Measurements from ENCODE around the gene DIP2B.
"Not testable (repeated sequence)": the region's sequence is repeated elsewhere in the genome, so short reads cannot be mapped to it uniquely, and the experiment has no call there.

Gene DIP2B

DNA sequence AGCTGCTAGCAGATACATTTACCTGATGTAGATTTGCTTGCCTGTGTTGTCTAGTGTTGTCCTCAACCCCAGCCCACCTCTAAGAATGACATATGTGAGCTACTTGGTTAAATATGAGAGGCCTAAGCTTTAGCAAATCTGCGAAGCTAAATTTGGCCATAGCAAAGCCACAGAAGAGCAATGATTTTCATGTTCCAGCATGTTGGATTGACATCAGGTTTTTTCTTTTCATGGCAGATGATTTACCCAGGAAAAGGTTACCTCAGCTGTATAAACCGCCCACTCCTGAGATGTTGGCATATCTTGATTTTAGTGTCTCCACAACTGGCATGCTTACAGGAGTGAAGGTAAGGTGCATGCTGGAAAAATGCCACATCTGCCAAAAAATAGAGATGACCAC, 222.7 kb downstream of the DIP2B start:
- DNase-seq (ENCODE audit: low spot score), result no peak

DNA sequence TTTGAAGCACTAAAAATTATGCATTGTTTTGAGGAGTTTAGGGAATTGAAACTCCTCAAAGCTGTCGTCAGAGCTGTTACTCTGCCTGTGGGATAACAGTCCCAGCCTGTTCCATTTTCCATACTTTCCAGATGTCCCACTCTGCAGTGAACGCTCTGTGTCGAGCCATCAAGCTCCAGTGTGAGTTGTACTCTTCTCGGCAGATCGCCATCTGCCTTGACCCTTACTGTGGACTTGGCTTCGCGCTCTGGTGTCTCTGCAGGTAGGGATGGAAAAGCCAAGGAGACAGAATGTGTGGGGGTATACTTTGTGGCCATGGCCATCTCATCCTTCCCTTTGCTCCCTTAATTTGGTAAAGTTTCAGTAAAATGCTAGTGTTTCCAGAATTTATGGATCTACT, 223.6 kb downstream of the DIP2B start:
- DNase-seq (ENCODE audit: low spot score), result no peak

DNA sequence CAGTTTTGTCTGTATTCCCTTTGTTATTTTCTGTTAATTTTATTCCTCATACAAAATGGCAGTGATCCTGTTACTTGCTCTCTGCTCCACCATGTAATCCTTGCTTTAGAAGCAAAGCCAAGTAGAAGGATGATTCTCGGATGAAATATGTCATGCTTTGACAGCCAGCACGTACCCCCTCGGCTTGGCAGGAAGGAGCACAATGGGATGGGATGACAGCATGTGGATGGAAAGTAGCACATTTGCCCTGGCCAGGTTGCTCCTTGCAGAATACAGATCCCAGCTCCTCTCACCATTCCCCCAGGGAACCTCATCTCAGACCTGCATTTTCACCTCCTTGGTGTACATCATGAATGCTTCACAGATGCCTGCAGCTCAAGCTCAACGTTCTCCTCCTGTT, 224.1 kb downstream of the DIP2B start:
- DNase-seq (ENCODE audit: low spot score), result no peak

DNA sequence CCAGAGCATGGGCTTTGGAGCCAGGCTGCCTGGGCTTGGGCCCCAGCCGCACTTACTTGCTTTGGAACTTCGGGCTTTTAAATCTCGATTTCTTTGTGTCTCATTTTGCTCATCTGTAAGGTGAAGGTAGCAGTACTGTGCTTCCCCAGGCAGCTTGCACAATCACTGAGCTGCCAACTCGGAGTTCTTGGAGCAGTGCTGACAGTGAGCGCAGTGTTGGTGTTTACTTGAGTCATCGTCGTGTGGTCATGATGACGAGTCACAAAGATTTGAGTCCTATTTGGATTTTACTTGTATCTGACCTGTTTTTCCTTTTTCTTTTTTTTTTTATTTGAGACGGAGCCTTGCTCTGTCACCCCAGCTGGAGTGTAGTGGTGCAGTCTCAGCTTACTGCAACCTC, 227.8 kb downstream of the DIP2B start:
- peak; percentile 90 for DNase-seq (ENCODE audit: low spot score)

DNA sequence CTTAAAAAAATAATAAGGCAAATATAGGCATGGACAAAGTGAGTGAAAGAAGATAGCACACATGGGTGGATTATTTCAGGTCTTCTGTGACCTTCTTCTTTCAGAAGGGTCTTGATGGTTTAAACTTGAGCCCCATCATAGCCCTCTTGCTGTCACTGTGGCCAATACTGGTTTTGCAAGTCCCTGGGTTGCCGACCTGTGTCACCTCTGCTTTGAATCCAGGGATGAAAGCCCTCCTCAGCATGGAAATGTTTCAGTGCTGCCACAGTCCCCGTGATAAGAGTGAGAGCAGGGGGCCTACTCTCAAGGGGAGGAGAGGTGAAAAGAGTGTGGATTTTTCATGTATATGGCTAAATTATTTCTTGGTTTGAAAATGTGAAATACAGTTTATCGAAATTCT, 228.9 kb downstream of the DIP2B start:
- DNase-seq (ENCODE audit: low spot score), result no peak

DNA sequence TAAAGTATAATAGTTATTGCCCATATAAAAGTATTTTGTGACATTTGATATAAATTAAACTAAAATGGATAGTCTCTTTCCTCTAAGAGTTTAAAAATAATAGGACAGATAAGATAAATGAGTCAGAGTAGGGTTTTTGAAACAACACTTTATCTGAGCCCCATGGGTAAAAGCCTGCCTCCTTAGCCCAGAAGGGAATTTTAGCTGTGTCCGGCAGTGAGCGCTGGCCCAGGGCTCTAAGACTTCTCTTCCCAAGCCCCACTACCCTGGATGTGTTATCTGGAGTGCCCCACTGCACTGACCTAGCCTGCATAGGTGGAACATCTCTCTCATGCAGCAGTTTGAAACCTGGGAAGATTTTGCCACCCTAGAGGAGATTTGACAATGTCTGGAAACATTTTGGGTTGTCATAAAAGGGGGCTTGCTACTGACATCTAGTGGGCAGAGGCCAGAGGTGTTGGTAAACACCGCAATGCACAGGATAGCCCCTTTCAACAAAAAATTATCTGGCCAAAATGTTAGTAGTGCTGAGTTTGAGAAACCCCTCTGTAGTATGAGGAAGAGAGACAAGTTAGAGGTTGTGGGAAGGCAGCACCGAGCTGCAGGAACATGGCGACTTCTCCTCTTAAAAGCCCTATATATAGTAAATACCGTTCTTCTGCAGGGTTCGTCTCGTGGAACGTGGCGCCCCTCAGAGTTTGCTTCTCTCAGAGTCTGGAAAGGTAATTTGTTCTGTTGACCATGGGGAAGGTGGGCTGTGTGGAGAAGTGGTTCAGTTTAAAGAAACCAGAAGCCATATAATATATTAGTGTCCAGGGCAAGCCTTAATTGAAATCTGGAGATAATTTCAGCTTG, 229.9 kb downstream of the DIP2B start:
- peak; percentile 37 for DNase-seq (ENCODE audit: low spot score)

DNA sequence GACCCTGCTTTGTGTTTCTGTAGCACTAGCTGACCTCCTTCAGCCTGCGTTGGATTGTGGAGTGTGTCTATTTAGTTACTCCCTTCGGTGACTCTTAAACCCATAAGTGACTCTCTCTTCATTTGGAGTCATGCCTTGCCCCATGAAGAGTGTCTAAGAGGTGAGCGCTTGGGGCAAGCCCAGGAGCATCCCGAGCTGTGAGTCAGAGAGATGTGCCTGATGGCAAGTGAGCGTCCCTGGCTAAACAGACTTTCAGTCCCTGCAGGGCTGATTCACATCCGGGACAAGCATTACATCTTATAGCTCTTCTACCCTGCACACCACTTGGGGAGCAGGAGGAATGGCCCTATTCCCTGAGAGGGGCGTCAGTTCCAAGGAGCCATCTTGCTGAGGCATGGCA, 234.8 kb downstream of the DIP2B start:
- DNase-seq (ENCODE audit: low spot score), result no peak

DNA sequence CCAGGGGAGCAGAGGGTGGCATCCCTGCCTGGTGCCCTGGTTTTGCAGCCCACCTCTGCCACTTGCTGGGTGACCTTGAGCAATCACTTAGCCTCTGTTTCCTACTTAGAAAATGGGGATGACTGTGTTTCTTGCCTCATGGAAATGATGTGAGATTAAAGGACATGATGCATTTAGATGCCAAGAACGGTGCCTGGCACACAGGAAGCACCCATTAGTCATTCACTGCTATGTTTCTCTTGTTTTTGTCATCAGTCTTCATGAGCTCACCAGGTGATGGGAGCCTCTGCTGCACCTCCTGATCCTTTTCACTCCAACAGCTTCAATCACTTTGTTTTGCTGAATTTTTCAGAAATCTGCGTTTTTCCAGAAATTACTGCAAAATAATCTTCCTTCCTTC, 235.5 kb downstream of the DIP2B start:
- DNase-seq (ENCODE audit: low spot score), result no peak

DNA sequence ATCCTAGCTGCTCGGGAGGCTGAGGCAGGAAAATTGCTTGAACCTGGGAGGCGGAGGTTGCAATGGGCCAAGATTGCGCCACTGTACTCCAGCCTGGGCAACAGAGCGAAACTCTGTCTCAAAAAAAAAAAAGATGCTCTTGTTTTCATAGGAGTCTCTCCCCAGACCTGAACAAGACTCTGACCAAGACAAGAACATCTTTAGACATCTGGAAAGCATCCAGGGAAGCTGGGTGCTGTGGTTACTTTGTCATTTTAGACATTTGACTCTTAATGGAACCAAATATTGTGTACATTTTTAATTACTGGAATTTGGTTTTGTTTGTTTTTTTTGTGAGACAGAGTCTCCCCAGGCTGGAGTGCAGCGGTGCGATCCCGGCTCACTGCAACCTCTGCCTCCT, 238.0 kb downstream of the DIP2B start:
- DNase-seq (ENCODE audit: low spot score), result no peak

DNA sequence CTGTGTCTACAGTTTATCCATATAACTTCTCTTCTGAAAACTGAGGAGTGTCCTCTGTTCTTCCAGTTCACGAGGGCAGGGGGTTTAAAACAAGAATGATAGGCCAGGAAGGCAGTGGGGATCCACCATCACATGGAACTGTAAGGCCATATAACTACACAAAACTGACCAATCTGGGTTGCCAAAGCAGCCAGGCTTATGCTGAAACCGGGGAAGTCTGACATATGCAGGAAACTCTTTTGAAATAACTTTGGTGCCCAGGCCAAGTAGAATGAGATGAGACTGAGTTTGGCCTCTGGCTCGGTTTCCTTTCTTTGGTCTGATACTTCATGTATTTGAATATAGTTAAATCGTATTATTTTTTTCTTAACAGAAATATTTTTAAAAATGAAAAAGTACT, 241.1 kb downstream of the DIP2B start:
- DNase-seq (ENCODE audit: low spot score), result no peak

DNA sequence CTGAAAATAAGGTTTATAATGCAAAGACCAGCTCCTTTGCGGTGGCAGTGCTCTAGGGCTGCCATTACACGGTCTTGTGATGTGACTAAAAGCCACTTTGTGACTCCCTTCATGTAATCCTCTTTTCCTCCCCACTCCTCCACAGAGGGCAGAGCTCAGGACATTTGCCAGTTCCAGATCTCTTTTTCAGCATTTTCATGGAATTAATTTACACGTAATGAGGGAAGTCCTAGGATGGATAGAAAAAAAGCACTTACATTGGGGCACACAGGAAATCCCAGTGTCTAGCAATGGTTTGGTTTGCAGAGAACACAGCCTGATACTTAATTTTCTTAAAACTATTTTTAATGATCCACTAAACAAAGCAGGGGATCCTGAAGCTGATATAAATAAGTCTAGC, 241.6 kb downstream of the DIP2B start:
- DNase-seq (ENCODE audit: low spot score), result no peak

DNA sequence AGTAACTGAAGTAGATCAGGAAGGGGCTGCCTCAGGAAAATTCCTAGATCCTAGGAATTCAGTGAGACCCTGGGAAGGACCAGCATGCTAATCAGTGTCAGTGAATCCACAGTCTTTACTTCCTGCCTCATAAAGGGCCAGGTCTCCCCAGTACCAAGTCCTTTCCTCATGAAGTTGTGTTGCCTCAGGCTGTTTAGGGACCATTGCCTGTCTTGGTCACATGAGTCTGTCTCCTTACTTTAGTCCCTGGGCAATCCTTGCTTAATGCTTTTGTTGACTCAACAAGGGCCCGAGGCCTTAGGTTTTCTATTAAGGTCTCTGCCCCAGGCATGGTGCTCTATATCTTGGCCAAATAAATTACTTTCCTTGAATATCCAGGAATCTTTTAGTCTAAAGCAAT, 243.0 kb downstream of the DIP2B start:
- DNase-seq (ENCODE audit: low spot score), result no peak

DNA sequence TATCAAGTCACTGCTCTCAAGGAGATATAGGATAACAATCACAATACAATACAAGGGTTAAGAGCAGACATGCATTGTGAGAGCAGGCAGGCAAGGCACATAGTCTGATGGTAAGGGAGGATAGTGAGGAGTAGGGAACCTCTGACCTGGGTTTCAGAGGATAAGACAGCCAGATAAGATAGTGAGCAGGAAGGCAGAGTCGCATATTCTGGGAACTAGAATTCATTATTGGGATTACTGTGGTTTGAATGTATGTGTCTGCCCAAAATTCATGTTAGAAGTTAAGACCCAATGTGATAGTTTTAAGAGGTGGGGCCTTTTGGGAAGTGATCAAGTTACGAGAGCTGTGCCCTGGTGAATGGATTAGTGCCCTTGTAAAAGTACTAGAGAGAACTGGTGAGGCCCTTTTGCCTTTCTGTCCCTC, 244.7 kb downstream of the DIP2B start:
- no peak for DNase-seq (ENCODE audit: low spot score)

DNA sequence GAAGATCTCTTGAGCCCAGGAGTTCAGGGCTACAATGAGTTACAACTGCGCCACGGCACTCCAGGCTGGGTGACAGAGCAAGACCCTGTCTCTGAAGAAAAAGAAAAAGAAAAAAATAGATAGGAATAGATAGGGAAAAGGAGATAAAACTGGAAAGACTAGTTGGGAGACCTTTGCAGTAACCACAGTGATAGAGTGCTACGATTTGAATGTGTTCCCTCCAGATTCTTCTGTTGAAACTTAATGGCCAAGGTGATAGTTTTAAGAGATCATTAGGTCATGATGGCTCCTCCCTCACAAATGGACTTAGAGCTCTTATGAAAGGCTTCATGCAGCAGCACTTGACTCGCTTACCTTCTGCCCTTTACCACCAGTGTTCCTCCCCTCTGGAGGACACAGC, 245.6 kb downstream of the DIP2B start:
- DNase-seq (ENCODE audit: low spot score), result no peak

DNA sequence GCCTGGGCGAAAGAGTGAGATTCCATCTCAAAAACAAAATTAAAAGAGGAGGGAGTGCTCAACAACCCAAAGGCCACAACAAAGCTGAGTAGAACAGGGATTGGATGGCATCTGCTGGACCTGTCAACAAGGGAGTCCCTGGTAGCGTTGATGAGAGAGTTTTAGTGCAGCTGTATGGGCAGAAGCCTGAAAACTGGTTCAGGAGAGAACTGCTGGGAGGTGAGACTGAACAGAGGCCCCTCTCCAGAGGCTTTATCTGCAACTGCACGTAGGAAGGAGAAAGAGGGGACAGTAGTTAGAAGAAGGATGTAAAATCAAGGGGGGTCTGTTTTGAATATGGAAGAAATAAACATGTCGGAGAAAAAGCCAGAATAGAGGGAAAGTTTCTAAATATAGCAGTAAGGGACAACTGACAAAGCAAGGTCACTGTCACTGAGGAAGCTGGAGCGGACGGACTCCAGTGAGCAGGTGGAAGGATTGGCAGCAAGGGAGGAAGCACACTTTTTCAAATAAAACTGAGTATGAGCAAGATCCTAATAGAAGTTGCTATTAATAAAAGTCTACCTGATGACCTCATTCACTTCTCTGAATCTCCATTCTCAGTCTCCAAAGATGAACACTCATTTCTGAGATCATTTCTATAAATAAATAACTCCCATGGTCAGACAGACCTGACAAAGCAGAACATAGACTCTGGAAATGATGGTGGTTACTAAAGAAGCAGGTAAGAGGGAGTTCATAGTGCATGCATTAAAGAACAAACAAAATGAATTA, 247.3 kb downstream of the DIP2B start:
- DNase-seq (ENCODE audit: low spot score), result no peak

DNA sequence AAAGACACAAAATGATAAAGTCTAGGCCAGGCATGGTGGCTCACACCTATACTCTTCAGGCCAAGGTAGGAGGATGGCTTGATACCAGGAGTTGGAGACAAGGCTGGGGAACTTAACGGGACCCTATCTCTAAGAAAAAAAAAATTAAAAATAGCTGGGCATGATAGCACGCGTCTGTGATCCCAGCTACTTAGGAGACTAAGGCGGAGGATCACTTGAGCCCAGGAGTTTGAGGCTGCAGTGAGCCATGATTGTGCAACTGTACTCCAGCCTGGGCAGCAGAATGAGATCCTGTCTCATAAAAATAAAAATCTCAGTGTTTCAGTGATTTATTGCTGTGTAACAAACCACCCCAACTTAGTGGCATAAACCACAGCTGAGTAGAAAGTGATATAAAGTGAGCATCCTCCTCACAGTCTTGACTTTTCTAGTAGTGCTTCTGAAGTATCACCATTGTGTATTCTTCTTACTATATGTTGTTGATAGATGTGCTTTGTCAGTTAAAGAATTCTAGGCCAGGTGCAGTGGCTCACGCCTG, 248.5 kb downstream of the DIP2B start:
- no peak for DNase-seq (ENCODE audit: low spot score)

DNA sequence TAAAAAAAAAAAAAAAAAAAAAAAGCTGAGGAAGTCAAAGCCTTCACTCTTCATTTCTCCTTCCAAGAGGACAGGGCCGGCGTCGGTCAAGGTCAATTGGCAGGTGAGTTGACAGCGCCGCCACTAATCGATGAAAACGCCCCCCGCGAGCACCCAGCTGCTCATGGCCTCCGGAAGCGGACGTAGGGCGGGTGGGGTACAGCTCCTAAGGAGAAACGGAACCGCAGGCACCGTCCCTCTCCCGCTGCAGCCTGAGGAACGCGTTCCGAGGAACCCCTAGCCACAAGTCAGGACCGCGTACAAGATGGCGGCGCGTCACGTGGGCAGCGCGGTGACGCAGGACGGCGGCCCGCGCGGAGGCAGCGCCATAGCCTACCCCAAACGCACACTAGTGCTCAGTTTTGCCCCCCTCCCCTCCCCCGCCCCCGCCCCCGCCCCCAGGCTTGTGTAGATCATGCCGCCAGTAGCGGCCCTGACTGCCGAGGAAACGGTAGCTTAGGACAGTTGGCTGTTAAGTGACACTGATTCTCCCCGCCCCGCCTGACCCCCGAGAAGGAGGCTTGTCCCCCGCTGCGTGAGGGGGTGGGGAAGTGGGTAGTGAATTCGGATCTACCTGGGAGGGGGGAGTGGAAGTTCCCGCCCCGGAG, 259.0 kb downstream of the DIP2B start, which contains the start of gene ATF1:
ATF1 (plus strand) TSS at position 463 of the 647 bp plus-strand sequence. CDS start 16,045 bp downstream, outside the sequence.
- peak; percentile 95 for DNase-seq (ENCODE audit: low spot score)

DNA sequence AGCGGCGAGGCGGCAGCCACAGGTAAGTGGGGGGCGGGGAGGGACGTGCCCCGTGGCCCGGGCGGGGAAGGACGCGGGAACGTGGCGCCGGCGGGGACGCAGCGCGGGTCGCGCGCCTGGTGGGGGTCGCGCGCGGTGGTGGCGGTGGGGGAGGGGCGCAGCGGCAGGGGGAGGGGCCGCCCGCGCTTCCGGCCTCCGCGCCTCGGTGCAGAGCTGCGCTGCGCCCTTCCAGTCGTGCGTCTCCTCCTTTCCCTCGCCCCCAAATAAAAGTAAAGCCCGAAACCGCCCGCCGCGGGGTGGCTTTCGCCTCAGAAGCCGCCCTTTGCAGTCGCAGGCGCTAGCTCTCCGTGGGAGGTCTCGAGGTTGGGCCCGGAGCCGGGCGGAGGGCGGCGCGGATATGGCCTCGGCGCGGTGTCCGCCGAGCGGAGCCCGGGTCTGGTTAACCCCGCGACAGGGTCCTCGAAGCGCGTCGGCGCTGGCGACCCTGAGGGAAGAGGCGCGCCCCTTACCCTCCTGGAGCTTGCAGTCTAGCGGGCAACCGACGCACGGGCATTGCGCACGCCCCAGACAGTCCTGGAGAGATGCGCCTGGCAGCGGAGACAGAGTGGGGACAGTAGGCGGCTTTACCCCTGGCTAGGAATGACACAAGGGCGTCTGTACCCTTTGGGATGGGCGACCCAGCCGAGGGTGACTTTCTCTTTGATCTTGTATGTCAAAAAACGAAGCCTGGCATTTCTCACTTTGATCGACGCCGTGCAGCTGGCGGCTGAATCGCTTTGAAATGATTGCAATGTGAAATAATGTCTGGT, 259.7 kb downstream of the DIP2B start:
- DNase-seq (ENCODE audit: low spot score), result peak; percentile 47

DNA sequence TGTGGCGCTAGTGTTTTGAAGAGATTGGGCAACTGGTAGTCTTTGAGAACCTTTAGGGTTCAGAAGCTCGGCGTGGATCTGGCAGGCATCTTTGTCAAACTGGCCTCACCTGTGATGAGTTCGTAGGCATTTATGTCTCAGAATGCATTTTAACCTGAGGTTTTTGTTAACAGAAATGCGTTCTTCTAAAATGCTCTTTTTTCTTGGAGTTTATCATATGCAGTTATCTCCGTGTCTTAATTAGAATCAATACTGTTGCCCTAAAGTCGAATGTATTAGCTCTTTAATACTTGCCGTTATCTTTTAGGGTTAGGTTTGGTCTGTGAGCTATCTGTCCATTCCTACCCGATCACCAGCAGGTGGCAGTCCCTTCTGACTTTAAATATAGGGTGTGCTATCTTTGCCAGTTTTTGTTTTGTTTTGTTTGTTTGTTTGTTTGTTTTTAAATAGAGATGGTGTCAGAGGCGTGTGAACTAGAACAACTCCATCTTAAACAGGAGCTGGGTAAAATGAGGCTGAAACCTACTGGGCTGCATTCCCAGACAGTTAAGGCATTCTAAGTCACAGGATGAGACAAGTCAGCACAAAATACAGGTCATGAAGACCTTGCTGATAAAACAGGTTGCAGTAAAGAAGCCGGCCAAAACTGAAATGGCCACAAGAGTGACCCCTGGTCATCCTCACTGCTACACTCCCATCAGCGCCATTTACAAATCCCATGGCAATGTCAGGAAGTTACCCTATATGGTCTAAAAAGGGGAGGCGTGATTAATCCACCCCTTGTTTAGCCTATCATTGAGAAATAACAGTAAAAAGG, 260.5 kb downstream of the DIP2B start:
- peak; percentile 69 for DNase-seq (ENCODE audit: low spot score)

DNA sequence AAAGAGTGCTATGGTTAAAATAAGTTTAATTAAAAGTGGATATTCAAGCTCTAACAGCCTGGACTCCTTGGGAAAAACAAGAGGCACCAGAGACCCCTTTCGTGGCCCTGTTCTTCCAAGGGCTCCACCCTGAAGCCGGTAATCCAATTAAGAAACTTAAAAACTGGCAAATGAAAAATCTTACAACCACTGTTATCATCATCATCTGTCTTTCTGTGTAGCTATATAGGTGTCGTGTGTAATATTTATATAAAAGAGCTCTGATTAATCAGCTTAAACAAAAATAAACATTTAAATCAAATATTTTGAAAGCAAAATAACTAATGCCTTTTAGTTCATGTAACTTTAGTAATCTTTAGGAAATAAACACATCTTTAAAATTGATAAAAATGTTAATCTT, 263.6 kb downstream of the DIP2B start:
- DNase-seq (ENCODE audit: low spot score), result no peak

DNA sequence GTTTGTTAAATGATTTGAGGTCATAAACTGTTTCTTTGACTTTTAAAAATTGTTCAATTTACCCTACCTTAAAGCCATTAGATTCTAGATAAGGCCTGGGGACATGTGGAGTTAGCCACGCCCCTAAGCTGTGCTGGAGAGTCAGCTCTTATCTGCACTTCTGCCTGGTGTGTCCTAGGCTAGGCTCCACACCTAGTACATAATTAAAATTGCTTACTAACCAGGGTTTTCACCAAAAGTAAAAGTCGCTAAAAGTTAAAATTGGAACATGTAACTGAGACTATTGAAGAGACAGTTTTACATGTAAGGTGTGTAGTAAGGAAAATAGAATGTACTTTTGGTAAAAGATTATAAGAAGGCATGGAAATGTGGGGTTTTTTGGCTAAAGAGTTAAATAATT, 264.0 kb downstream of the DIP2B start:
- DNase-seq (ENCODE audit: low spot score), result not testable (repeated sequence)
